ENCODE data around the gene CHRNB2.

DNA sequence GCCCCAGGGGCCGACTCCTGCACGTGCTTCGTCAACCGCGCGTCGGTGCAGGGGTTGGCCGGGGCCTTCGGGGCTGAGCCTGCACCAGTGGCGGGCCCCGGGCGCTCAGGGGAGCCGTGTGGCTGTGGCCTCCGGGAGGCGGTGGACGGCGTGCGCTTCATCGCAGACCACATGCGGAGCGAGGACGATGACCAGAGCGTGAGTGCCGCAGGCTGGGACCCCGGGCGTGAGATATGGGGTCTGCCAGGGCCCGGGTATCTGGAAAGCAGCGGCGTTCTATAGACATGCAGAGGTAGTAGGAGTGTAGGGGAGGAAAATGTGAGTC, 4.3 kb downstream of the CHRNB2 start:
- TF ChIP-seq, protein P1, sequence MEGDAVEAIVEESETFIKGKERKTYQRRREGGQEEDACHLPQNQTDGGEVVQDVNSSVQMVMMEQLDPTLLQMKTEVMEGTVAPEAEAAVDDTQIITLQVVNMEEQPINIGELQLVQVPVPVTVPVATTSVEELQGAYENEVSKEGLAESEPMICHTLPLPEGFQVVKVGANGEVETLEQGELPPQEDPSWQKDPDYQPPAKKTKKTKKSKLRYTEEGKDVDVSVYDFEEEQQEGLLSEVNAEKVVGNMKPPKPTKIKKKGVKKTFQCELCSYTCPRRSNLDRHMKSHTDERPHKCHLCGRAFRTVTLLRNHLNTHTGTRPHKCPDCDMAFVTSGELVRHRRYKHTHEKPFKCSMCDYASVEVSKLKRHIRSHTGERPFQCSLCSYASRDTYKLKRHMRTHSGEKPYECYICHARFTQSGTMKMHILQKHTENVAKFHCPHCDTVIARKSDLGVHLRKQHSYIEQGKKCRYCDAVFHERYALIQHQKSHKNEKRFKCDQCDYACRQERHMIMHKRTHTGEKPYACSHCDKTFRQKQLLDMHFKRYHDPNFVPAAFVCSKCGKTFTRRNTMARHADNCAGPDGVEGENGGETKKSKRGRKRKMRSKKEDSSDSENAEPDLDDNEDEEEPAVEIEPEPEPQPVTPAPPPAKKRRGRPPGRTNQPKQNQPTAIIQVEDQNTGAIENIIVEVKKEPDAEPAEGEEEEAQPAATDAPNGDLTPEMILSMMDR (IDR thresholded peaks at IDR 0.05) = no peak
- TF ChIP-seq POLR2A (IDR thresholded peaks at IDR 0.05) = no peak
